ENCODE data around the gene NAPG. TPM values are rescaled to one million over a fixed set of nuclear protein-coding genes. Genes with fewer than 3 reads are reported as not detected.

Gene NAPG
- total and polyA plus RNA-seq, 9 of the 15 experiments (the other 6 are each of a cell fraction or from before 2014, with no cell fraction given) = 31.6 to 63.3 (median 50.9) TPM

DNA sequence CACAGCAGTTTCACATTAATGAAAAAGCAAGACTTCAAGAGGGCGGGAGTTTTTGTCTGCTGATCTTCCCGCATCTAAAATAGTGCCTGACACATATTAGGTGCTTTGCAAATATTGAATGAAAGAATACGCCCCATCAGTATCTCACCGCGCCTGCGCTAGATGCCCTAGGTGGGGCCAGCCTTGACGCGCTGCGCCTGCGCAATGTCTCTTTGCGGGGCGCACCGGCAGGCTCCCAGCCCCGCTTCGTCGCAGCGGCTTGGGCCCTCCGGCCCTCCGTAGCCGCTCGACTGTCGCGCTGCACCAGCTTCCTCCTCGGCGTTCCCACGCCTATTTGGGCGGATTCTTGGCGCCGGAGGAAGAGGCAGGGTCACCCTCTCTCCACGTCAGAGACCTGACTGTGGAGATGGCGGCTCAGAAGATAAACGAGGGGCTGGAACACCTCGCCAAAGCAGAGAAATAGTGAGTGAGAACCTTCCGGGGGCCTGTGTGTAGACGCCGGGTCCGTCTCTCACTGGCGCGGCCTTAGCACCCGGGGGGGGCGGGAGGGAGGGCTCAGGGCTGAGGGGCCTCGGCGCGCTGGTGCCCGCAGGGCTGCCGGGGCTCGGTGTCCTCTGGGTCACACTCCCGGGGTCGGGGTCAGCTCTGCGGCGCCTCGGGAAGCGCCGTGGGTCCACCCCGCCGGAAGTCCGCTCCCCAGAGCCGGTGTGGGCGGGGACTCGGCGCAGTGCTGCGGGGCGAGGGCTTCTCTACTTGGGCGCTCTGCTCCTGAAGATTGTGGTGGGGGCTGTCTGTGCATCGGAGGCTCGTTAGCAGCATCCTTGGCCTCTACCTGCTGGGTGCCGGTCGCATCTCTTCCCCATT, at the start of gene NAPG (continued):
- TF ChIP-seq, protein P1, sequence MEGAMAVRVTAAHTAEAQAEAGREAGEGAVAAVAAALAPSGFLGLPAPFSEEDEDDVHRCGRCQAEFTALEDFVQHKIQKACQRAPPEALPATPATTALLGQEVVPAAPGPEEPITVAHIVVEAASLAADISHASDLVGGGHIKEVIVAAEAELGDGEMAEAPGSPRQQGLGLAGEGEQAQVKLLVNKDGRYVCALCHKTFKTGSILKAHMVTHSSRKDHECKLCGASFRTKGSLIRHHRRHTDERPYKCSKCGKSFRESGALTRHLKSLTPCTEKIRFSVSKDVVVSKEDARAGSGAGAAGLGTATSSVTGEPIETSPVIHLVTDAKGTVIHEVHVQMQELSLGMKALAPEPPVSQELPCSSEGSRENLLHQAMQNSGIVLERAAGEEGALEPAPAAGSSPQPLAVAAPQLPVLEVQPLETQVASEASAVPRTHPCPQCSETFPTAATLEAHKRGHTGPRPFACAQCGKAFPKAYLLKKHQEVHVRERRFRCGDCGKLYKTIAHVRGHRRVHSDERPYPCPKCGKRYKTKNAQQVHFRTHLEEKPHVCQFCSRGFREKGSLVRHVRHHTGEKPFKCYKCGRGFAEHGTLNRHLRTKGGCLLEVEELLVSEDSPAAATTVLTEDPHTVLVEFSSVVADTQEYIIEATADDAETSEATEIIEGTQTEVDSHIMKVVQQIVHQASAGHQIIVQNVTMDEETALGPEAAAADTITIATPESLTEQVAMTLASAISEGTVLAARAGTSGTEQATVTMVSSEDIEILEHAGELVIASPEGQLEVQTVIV (CRISPR knock-in tag; IDR thresholded peaks at IDR 0.05; ENCODE audit: borderline replicate concordance) = peak; percentile 63; the same call in 1 of the 2 replicates
- no peak for TF ChIP-seq ZFP36 (IDR thresholded peaks at IDR 0.05; ENCODE audit: low read depth, low read length, partially characterized antibody)
- TF ChIP-seq, protein P2, sequence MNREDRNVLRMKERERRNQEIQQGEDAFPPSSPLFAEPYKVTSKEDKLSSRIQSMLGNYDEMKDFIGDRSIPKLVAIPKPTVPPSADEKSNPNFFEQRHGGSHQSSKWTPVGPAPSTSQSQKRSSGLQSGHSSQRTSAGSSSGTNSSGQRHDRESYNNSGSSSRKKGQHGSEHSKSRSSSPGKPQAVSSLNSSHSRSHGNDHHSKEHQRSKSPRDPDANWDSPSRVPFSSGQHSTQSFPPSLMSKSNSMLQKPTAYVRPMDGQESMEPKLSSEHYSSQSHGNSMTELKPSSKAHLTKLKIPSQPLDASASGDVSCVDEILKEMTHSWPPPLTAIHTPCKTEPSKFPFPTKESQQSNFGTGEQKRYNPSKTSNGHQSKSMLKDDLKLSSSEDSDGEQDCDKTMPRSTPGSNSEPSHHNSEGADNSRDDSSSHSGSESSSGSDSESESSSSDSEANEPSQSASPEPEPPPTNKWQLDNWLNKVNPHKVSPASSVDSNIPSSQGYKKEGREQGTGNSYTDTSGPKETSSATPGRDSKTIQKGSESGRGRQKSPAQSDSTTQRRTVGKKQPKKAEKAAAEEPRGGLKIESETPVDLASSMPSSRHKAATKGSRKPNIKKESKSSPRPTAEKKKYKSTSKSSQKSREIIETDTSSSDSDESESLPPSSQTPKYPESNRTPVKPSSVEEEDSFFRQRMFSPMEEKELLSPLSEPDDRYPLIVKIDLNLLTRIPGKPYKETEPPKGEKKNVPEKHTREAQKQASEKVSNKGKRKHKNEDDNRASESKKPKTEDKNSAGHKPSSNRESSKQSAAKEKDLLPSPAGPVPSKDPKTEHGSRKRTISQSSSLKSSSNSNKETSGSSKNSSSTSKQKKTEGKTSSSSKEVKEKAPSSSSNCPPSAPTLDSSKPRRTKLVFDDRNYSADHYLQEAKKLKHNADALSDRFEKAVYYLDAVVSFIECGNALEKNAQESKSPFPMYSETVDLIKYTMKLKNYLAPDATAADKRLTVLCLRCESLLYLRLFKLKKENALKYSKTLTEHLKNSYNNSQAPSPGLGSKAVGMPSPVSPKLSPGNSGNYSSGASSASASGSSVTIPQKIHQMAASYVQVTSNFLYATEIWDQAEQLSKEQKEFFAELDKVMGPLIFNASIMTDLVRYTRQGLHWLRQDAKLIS (CRISPR knock-in tag; IDR thresholded peaks at IDR 0.05) = peak; percentile 67; the same call in 1 of the 2 replicates
- peak; percentile 55 for TF ChIP-seq NEUROD1 (IDR thresholded peaks at IDR 0.05; ENCODE audit: borderline replicate concordance, low read depth, low read length, partially characterized antibody)
- TF ChIP-seq ZNF224 (CRISPR knock-in tag; IDR thresholded peaks at IDR 0.05) = no peak
- TF ChIP-seq MCM3 (IDR thresholded peaks at IDR 0.05) = no peak
- TF ChIP-seq SAP30 (IDR thresholded peaks at IDR 0.05; ENCODE audit: borderline replicate concordance, insufficient read depth, low read depth, low read length, poor library complexity, severe bottlenecking) = peak; percentile 30
- no peak for TF ChIP-seq ETS2 (tag; IDR thresholded peaks at IDR 0.05; ENCODE audit: borderline replicate concordance, poor library complexity, severe bottlenecking)
- TF ChIP-seq, protein P3, sequence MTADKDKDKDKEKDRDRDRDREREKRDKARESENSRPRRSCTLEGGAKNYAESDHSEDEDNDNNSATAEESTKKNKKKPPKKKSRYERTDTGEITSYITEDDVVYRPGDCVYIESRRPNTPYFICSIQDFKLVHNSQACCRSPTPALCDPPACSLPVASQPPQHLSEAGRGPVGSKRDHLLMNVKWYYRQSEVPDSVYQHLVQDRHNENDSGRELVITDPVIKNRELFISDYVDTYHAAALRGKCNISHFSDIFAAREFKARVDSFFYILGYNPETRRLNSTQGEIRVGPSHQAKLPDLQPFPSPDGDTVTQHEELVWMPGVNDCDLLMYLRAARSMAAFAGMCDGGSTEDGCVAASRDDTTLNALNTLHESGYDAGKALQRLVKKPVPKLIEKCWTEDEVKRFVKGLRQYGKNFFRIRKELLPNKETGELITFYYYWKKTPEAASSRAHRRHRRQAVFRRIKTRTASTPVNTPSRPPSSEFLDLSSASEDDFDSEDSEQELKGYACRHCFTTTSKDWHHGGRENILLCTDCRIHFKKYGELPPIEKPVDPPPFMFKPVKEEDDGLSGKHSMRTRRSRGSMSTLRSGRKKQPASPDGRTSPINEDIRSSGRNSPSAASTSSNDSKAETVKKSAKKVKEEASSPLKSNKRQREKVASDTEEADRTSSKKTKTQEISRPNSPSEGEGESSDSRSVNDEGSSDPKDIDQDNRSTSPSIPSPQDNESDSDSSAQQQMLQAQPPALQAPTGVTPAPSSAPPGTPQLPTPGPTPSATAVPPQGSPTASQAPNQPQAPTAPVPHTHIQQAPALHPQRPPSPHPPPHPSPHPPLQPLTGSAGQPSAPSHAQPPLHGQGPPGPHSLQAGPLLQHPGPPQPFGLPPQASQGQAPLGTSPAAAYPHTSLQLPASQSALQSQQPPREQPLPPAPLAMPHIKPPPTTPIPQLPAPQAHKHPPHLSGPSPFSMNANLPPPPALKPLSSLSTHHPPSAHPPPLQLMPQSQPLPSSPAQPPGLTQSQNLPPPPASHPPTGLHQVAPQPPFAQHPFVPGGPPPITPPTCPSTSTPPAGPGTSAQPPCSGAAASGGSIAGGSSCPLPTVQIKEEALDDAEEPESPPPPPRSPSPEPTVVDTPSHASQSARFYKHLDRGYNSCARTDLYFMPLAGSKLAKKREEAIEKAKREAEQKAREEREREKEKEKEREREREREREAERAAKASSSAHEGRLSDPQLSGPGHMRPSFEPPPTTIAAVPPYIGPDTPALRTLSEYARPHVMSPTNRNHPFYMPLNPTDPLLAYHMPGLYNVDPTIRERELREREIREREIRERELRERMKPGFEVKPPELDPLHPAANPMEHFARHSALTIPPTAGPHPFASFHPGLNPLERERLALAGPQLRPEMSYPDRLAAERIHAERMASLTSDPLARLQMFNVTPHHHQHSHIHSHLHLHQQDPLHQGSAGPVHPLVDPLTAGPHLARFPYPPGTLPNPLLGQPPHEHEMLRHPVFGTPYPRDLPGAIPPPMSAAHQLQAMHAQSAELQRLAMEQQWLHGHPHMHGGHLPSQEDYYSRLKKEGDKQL (CRISPR knock-in tag; IDR thresholded peaks at IDR 0.05; ENCODE audit: borderline replicate concordance) = no peak
- TF ChIP-seq ZFX (CRISPR knock-in tag; IDR thresholded peaks at IDR 0.05) = peak; percentile 61
- no peak for TF ChIP-seq RBM17 (IDR thresholded peaks at IDR 0.05; ENCODE audit: borderline replicate concordance, low read depth, low read length)
